ENCODE data around the gene EPRS1. TPM values are rescaled to one million over a fixed set of nuclear protein-coding genes. Genes with fewer than 3 reads are reported as not detected.

Gene EPRS1
- total RNA-seq, 1 experiment from 2014 or later: 182 TPM

Other genes starting within 250 kb of the EPRS1 start
- not detected in 2 replicates for gene SLC30A10, start 117.9 kb downstream of the EPRS1 start, total RNA-seq (2021)
- 41.5 and 50.8 TPM in 2 replicates for gene BPNT1, start 43.3 kb upstream of the EPRS1 start, total RNA-seq (2021)
- gene IARS2, start 47.6 kb upstream of the EPRS1 start, total RNA-seq (2021): 128 and 155 TPM in 2 replicates
- gene RAB3GAP2, start 225.9 kb upstream of the EPRS1 start, total RNA-seq (2021): 48.8 and 51.0 TPM in 2 replicates